H1 (cell line): ENCODE measurements around the gene RBM8A. TPM values are rescaled to one million over a fixed set of nuclear protein-coding genes. Genes with fewer than 3 reads are reported as not detected.

Experiments
- ATF3 ChIP-seq: IDR thresholded peaks from 2 replicates; pipeline ENCODE4 v1.6.1; 2011; ENCODE audit warnings: low read depth, mild to moderate bottlenecking, low read length; ENCODE audit not compliant: insufficient read depth
- polyA plus RNA-seq, 7 experiments: library from polyadenylated mRNA; depleted of rRNA in 3 of 7; stranded (reverse) in 5 of 7; unstranded in 2 of 7; fragments of >200 nt in 5 of 7; fragments of 200-250 nt in 2 of 7; gene quantifications; 1 replicate in 5 of 7; 2 replicates in 1 of 7; 4 replicates in 1 of 7; pipeline versions ENCODE4 v1.2.1 to v1.2.3, GENCODE V29; 2011 to 2013; ENCODE audit warnings: missing spikeins in 2 of 7, mixed read lengths in 2 of 7
- total RNA-seq: library from RNA; stranded (reverse); fragmentation: NEBNext Ultra II Directional; extraction: Animal tissue kit (Norgen Biotek cat#: 25700); gene quantifications from 2 replicates; pipeline ENCODE4 v1.2.1, GENCODE V29; 2021

RBM8A gene
- total and polyA plus RNA-seq, 2 of the 8 experiments (the other 6 are each of a cell fraction or from before 2014, with no cell fraction given) = 125 to 216 TPM

- no peak for TF ChIP-seq ATF3
Observed at GRCh38 chr1:145942871-145943270, 15.6 kb upstream of the RBM8A start (continued).
